Ovary (tissue), 3 donors: Measurements from ENCODE around the gene FN3K.

Experiments used
- EP300 ChIP-seq: sonication (generic); formaldehyde crosslinking; IDR thresholded peaks from one replicate; pipeline ENCODE4 v1.6.1; 2017; ENCODE audit warnings: antibody characterized with exemption
- POLR2A ChIP-seq: fragments of 450-650 bp; IDR thresholded peaks from one replicate; pipeline ENCODE4 v1.6.1; 2017; ENCODE audit warnings: antibody characterized with exemption, mild to moderate bottlenecking, moderate library complexity
- TF ChIP-seq, protein P1 (sequence below), 3 donors: fragments of 450-650 bp in 2 of 3; fragments of 200-600 bp in 1 of 3; IDR thresholded peaks; one replicate each; pipeline versions ENCODE4 v1.5.1 to v1.8.0; 2016 to 2022; ENCODE audit warnings: antibody characterized with exemption in 3 of 3, mild to moderate bottlenecking in 1 of 3
- donor health status: DM: no; HTN: no; CAD: no.

DNA sequence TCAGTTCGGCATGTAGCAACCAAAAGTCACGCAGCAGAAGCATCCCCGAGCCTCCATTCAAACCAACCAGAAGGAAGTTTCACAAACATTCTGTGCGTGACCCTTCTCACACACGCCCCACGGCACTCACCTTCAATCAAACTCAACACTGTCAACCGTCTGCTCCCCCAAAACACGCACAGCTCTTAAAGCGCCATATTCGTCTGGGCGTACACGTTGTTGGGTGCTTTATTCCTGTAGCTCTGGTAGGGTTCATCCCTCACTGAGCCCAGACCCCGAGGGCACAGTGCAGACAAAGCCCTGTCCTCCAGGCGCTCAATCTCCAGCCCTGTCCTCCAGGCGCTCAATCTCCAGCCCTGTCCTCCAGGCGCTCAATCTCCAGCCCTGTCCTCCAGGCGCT is 39.2 kb upstream of the FN3K start:
- TF ChIP-seq EP300 (no peak), POLR2A (no peak)
- TF ChIP-seq, protein P1, sequence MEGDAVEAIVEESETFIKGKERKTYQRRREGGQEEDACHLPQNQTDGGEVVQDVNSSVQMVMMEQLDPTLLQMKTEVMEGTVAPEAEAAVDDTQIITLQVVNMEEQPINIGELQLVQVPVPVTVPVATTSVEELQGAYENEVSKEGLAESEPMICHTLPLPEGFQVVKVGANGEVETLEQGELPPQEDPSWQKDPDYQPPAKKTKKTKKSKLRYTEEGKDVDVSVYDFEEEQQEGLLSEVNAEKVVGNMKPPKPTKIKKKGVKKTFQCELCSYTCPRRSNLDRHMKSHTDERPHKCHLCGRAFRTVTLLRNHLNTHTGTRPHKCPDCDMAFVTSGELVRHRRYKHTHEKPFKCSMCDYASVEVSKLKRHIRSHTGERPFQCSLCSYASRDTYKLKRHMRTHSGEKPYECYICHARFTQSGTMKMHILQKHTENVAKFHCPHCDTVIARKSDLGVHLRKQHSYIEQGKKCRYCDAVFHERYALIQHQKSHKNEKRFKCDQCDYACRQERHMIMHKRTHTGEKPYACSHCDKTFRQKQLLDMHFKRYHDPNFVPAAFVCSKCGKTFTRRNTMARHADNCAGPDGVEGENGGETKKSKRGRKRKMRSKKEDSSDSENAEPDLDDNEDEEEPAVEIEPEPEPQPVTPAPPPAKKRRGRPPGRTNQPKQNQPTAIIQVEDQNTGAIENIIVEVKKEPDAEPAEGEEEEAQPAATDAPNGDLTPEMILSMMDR (IDR thresholded peaks at IDR 0.05), result no peak
